Ectodermal cell (in vitro differentiated cells): ENCODE results near the gene COMMD1.

Experiments used
- H3K27ac ChIP-seq: 2 replicates; pipeline ENCODE4 v1.7.0; 2013; ENCODE audit warnings: mild to moderate bottlenecking, low read depth, low read length; ENCODE audit not compliant: insufficient read depth, poor library complexity, severe bottlenecking
- H3K27me3 ChIP-seq: 2 replicates; pipeline ENCODE4 v1.7.0; 2013; ENCODE audit warnings: mild to moderate bottlenecking, low read length; ENCODE audit not compliant: insufficient read depth, control insufficient read depth, poor library complexity, severe bottlenecking
- H3K36me3 ChIP-seq: one replicate; pipeline ENCODE4 v1.7.0; 2013; ENCODE audit warnings: low read length; ENCODE audit not compliant: control insufficient read depth, insufficient read depth
- H3K4me1 ChIP-seq: one replicate; pipeline ENCODE4 v1.7.0; 2013; ENCODE audit warnings: low read length; ENCODE audit not compliant: control insufficient read depth, insufficient read depth
- H3K4me3 ChIP-seq: 2 replicates; pipeline ENCODE4 v1.7.0; 2013; ENCODE audit warnings: low read depth, low read length, control low read depth; ENCODE audit not compliant: insufficient read depth
- H3K9me3 ChIP-seq: 2 replicates; pipeline ENCODE4 v1.7.0; 2013; ENCODE audit warnings: mild to moderate bottlenecking, low read length, moderate library complexity; ENCODE audit not compliant: control insufficient read depth
- WGBS, 2 experiments: methylation state at CpG; one replicate each; pipeline ENCODE4 v1.1.7; 2013; ENCODE audit warnings: missing lambda C conversion rate in 2 of 2; 5-methylcytosine and 5-hydroxymethylcytosine counted together

Gene COMMD1

DNA sequence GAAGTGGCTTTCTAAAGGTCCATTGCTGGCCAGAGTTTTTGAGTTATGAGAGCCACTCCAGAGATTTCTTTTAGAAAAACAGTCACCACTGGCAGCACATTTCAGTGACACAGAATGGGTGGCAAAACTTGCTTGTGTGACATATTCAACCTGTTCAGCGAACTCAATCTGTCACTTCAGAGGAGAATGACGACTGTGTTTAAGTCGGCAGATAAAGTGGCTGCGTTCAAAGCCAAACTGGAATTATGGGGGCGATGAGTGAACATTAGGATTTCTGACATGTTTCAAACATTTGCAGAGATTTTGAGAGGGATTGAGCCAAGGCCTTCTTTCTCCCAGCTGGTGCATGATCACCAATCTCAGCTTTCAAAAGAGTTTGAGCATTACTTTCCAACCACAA, 150.9 kb downstream of the COMMD1 start:
- no peak overlapping the region for H3K27ac ChIP-seq

DNA sequence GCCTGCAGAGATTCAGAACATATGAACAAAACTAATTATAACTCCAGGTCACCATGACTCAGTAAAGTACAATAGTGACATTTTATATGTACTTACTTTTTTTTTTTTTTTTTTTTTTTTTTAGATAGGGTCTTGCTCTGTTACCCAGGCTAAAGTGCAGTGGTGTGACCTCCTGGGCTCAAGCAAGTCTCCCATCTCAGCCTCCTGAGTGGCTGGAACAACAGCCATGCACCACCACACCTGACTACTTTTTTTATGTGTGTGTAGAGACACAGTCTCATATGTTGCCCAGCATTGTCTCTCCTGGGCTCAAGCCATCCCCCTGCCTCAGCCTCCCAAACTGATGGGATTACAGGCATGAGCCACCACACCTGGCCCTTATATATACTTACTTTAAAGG, 159.8 kb downstream of the COMMD1 start:
- H3K4me1 ChIP-seq: no peaks in the 10 kb centered on the region
- no peaks in the 10 kb centered on the region for H3K27me3 ChIP-seq
- H3K4me3 ChIP-seq: no peak overlapping the region
- H3K36me3 ChIP-seq: no peaks in the 10 kb centered on the region
- no peak overlapping the region for H3K27ac ChIP-seq
- H3K9me3 ChIP-seq: no peaks in the 10 kb centered on the region

More for the DNA sequence above, 150.9 kb downstream of the COMMD1 start:
- Histone ChIP-seq H3K36me3 (no peaks in the 10 kb centered on the region), H3K4me1 (no peaks in the 10 kb centered on the region), H3K4me3 (no peak overlapping the region), H3K27me3 (no peaks in the 10 kb centered on the region), H3K9me3 (no peaks in the 10 kb centered on the region)
- 96 to 97% methylated on average over 5 of the region's 5 CpGs for WGBS, 2 experiments

DNA sequence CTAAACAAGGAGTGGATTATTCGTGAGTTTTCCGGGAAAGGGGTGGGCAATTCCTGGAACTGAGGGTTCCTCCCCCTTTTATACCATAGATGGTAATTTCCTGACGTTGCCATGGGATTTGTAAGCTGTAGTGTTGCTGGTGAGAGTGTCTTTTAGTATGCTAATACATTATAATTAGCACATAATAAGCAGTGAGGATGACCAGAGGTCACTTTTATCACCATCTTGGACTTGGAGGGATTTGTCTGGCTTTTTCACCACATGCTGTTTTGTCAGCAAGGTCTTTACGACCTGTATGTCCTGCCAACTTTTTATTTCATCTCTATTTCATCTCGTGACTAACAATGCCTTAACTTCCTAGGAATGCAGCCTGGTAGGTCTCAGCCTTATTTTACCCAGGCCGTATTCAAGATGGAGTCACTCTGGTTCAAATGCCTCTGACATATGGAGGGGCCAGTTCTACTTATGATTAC, 165.7 kb downstream of the COMMD1 start:
- WGBS, 2 experiments: 89 to 95% methylated on average over 5 of the region's 6 CpGs
- Histone ChIP-seq H3K9me3 (peaks cover 2% of the 10 kb centered on the region), H3K36me3 (peaks cover 3% of the 10 kb centered on the region), H3K4me3 (no peak overlapping the region), H3K27me3 (no peaks in the 10 kb centered on the region), H3K4me1 (no peaks in the 10 kb centered on the region), H3K27ac (no peak overlapping the region)

DNA sequence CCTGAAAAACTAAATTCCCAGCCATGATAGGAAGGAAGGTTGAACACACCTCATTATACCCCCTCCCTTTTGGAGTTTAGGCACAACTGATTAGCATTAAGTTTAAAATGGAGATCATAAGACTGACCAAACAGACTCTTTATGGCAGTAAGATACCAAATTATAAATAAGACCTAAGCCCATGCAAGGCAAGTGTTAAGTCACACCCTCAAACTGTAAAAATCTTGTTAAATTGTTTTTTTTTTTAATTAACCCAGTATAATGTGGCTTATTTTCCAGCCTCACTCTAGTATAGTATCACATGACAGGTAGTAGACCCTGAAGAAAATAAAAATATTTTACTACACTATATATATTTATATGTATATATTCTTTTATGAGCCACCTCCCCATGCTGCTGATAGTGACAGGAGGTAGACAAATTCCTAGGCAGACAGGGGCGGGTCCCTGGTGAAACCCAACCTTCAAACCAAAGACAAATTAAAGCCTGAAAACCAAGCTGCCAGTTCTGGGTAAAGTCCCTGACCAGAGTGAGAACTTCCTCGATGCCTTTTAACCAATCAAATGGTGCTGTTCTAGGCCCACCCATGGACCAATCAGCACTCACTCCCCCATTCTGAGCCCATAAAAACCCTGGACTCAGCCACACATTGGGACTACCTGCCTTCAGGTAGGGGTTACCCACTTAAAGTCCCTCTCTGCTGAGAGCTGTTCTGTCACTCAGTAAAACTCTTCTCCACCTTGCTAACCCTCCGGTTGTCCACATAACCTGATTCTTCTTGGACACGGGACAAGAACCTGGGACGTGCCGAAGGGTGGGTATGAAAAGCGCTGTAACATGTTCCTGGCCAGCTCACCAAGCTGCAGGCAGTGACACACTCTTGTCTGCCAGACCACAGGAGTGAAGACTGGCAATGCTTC, 166.5 kb downstream of the COMMD1 start:
- no peak overlapping the region for H3K4me3 ChIP-seq
- H3K4me1 ChIP-seq: no peaks in the 10 kb centered on the region
- no peak overlapping the region for H3K27ac ChIP-seq
- H3K36me3 ChIP-seq: peaks cover 3% of the 10 kb centered on the region
- peaks cover 2% of the 10 kb centered on the region for H3K9me3 ChIP-seq
- H3K27me3 ChIP-seq: no peaks in the 10 kb centered on the region
- WGBS, 2 experiments: 94 to 96% methylated on average over 7 of the region's 7 CpGs

DNA sequence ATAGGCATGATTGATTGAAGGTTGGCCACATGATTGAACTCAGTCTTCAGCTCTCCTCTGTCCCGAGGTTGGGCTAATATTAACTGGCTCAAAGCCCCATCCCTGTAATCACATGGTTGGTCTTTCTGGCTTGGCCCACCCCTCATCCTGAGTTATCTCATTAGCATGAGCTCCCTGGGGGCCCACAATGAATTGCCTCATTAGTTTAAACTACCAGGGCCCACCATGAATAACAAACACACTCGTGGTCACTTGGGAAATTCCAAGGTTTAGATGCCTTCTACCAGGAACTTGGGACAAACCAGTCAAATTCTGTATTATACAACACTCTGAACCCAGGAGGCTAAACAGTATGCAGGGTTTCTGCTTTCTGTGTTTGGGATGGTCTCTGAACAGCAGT, 168.8 kb downstream of the COMMD1 start:
- H3K4me1 ChIP-seq: no peaks in the 10 kb centered on the region
- H3K27me3 ChIP-seq: no peaks in the 10 kb centered on the region
- H3K4me3 ChIP-seq: no peak overlapping the region
- WGBS, 2 experiments: 41 to 60% methylated on average over 2 of the region's 2 CpGs
- H3K27ac ChIP-seq: no peak overlapping the region
- H3K36me3 ChIP-seq: peaks cover 3% of the 10 kb centered on the region
- peaks cover 2% of the 10 kb centered on the region for H3K9me3 ChIP-seq

DNA sequence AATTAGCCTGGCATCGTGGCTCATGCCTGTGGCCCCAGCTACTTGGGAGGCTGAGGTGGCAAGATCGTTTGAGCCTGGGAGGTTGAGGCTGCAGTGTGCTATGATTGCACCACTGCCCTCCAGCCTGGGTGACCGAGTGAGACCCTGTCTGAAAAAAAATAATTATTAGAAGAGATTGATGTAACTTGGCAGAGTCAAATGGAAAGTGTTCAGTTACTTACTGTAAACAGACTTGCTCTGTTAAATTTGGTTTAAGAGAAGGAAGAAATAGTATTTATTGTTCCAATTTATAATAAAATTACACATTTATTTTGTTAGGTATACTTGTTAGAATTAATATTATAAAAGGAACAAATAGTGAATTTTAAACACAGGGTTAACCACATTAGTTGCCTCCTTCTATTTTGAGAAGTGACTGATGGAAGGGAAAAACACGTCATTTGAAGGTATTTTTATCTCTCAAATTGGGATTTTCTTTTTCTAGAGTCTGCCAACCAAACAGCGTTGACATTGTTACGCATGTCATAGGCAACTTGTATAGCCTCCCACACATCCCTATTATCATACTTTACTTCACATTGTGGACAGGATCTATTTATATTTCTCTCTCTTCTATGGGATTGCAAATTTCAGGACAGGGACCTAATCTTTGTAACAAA, 171.6 kb downstream of the COMMD1 start:
- H3K4me3 ChIP-seq: no peak overlapping the region
- 94 to 95% methylated on average over 6 of the region's 6 CpGs for WGBS, 2 experiments
- no peaks in the 10 kb centered on the region for H3K27me3 ChIP-seq
- peaks cover 3% of the 10 kb centered on the region for H3K36me3 ChIP-seq
- H3K9me3 ChIP-seq: peaks cover 2% of the 10 kb centered on the region
- no peak overlapping the region for H3K27ac ChIP-seq
- no peaks in the 10 kb centered on the region for H3K4me1 ChIP-seq

DNA sequence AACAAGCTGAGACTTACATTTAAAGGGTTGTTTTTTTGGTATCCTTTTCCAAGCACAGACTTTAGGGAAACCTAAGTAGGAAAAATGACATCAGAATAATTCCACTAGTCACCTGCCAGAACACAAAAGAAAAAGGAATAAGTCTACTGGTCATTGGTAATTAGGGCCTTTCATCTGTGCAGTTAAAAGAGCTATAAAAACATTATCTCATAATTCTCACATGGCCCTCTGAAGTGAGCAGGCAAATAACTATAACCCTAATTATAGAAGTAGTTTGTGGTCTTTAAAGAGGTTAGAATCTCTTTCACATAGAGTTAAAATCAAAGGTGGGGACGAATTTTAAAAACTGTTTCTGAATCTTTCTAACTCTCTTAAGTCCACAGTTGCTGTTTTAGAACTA, 179.3 kb downstream of the COMMD1 start:
- Histone ChIP-seq H3K27me3 (no peaks in the 10 kb centered on the region), H3K4me1 (no peaks in the 10 kb centered on the region), H3K4me3 (no peak overlapping the region), H3K9me3 (no peaks in the 10 kb centered on the region), H3K36me3 (no peaks in the 10 kb centered on the region), H3K27ac (no peak overlapping the region)
- WGBS, 2 experiments: 88 to 100% methylated on average over 1 of the region's 1 CpG

DNA sequence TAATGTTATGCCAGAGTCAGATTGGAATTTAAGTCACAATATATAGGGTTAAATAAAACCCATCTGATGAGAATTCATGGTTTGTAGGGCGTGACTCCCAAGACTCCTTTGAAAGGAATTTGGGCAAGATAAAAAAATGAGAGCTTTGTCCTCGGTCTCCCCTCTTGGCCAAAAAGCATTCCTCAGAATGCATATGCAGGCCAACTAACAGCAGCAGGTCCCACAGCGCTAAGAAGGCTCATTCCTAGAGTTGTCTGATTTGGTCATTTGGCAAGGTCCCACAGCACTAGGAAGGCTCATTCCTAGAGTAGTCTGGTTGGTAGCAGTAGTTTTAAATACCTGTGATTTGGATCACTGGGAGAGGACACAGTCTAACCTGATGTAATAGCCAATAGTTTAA, 184.2 kb downstream of the COMMD1 start:
- H3K27me3 ChIP-seq: no peaks in the 10 kb centered on the region
- no peaks in the 10 kb centered on the region for H3K36me3 ChIP-seq
- no peak overlapping the region for H3K4me3 ChIP-seq
- 91 to 96% methylated on average over 3 of the region's 3 CpGs for whole genome bisulfite sequencing, 2 experiments
- H3K4me1 ChIP-seq: no peaks in the 10 kb centered on the region
- H3K9me3 ChIP-seq: no peaks in the 10 kb centered on the region
- no peak overlapping the region for H3K27ac ChIP-seq

DNA sequence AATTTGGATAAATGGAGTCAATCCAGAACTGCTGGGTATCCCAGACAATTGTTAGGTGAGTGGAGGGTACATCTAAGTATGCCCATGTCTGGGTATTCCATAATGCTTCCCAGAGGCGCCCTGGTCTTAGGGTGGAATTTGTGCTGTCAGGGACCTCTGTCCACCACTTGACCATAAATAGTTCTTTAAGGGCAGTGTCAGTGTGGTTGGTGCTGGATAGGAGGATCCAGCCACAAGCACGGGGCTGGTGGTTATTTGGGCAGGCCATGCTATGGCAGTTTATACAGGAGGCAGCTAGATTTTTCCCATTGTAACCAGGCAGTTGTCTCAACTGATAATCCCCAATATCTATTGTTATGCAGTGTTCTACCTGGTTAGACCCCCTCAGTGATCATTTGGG, 186.0 kb downstream of the COMMD1 start:
- H3K27ac ChIP-seq: no peak overlapping the region
- H3K4me3 ChIP-seq: no peak overlapping the region
- WGBS, 2 experiments: 88 to 96% methylated on average over 2 of the region's 2 CpGs
- no peaks in the 10 kb centered on the region for H3K27me3 ChIP-seq
- no peaks in the 10 kb centered on the region for H3K9me3 ChIP-seq
- H3K36me3 ChIP-seq: no peaks in the 10 kb centered on the region
- H3K4me1 ChIP-seq: no peaks in the 10 kb centered on the region

DNA sequence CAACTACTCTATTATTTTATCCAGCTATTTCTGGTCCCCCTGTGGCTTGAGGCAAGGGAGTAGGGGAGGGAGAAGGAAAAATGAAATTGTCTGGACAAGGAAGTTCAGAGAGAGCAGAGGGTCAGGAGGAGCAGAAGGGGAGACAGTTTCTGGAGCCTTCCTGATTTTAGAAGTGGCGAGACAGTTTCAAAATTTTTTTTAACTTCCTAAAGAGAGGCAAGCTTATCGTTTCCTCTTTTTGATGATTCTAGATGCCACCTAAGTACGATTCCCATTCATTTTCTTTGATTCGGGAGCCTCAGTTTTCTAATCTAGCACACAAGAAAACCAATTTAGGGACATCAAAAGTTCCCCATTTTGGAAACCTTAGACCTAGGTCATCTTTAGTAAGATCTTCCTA, 193.6 kb downstream of the COMMD1 start:
- 91 to 94% methylated on average over 4 of the region's 4 CpGs for WGBS, 2 experiments

More for the DNA sequence above, 193.6 kb downstream of the COMMD1 start:
- no peaks in the 10 kb centered on the region for H3K4me1 ChIP-seq
- H3K36me3 ChIP-seq: no peaks in the 10 kb centered on the region
- H3K9me3 ChIP-seq: no peaks in the 10 kb centered on the region
- no peaks in the 10 kb centered on the region for H3K27me3 ChIP-seq
- no peak overlapping the region for H3K27ac ChIP-seq
- no peak overlapping the region for H3K4me3 ChIP-seq
